ENCODE results near the gene CDCA8. TPM values are rescaled to one million over a fixed set of nuclear protein-coding genes. Genes with fewer than 3 reads are reported as not detected.

CDCA8 gene
- total RNA-seq, 1 donor from 2014 or later, result 13.5 TPM

GRCh38 chr1:37657620-37658412, 34.5 kb upstream of the CDCA8 start:
- peaks cover 5% of the 10 kb centered on the region for H3K4me1 Mint-ChIP-seq
- no peak overlapping the region for H3K4me3 Mint-ChIP-seq
- H3K9me3 Mint-ChIP-seq, result no peaks in the 10 kb centered on the region
- no peaks in the 10 kb centered on the region for H3K36me3 Mint-ChIP-seq
- TF ChIP-seq, protein P1, sequence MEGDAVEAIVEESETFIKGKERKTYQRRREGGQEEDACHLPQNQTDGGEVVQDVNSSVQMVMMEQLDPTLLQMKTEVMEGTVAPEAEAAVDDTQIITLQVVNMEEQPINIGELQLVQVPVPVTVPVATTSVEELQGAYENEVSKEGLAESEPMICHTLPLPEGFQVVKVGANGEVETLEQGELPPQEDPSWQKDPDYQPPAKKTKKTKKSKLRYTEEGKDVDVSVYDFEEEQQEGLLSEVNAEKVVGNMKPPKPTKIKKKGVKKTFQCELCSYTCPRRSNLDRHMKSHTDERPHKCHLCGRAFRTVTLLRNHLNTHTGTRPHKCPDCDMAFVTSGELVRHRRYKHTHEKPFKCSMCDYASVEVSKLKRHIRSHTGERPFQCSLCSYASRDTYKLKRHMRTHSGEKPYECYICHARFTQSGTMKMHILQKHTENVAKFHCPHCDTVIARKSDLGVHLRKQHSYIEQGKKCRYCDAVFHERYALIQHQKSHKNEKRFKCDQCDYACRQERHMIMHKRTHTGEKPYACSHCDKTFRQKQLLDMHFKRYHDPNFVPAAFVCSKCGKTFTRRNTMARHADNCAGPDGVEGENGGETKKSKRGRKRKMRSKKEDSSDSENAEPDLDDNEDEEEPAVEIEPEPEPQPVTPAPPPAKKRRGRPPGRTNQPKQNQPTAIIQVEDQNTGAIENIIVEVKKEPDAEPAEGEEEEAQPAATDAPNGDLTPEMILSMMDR (IDR thresholded peaks at IDR 0.05; ENCODE audit: unreplicated experiment), result no peak
- no peak for DNase-seq (ENCODE audit: low spot score in 2 of 2, unreplicated experiment in 2 of 2)
- no peak overlapping the region for H3K27ac Mint-ChIP-seq
- H3K27me3 Mint-ChIP-seq (ENCODE audit: low read depth), result peaks cover 38% of the 10 kb centered on the region

- Mint-ChIP-seq H3K27me3 (ENCODE audit: low read depth) (peaks cover 37% of the 10 kb centered on the region), H3K36me3 (no peaks in the 10 kb centered on the region), H3K9me3 (no peaks in the 10 kb centered on the region), H3K4me3 (no peak overlapping the region), H3K4me1 (peaks cover 5% of the 10 kb centered on the region), H3K27ac (no peak overlapping the region)
- TF ChIP-seq, protein P1 (IDR thresholded peaks at IDR 0.05; ENCODE audit: unreplicated experiment), result no peak
- DNase-seq (ENCODE audit: low spot score in 2 of 2, unreplicated experiment in 2 of 2), result no peak
These were observed 33.8 kb upstream of the CDCA8 start for GRCh38 chr1:37658486-37658885.

GRCh38 chr1:37660664-37661063, 31.7 kb upstream of the CDCA8 start:
- Mint-ChIP-seq H3K36me3 (no peaks in the 10 kb centered on the region), H3K9me3 (no peaks in the 10 kb centered on the region), H3K4me1 (peaks cover 5% of the 10 kb centered on the region), H3K27ac (no peak overlapping the region), H3K27me3 (ENCODE audit: low read depth) (peaks cover 35% of the 10 kb centered on the region), H3K4me3 (no peak overlapping the region)
- DNase-seq (ENCODE audit: low spot score in 2 of 2, unreplicated experiment in 2 of 2), result no peak
- TF ChIP-seq, protein P1 (IDR thresholded peaks at IDR 0.05; ENCODE audit: unreplicated experiment), result no peak

- H3K9me3 Mint-ChIP-seq, result no peaks in the 10 kb centered on the region
- peaks cover 29% of the 10 kb centered on the region for H3K27me3 Mint-ChIP-seq (ENCODE audit: low read depth)
- peaks cover 5% of the 10 kb centered on the region for H3K4me1 Mint-ChIP-seq
- TF ChIP-seq, protein P1 (IDR thresholded peaks at IDR 0.05; ENCODE audit: unreplicated experiment), result no peak
- no peak overlapping the region for H3K27ac Mint-ChIP-seq
- H3K4me3 Mint-ChIP-seq, result no peak overlapping the region
- no peak for DNase-seq (ENCODE audit: low spot score in 2 of 2, unreplicated experiment in 2 of 2)
- no peaks in the 10 kb centered on the region for H3K36me3 Mint-ChIP-seq
These were observed 30.9 kb upstream of the CDCA8 start for GRCh38 chr1:37661401-37661800.

GRCh38 chr1:37662031-37662755, 30.1 kb upstream of the CDCA8 start:
- peaks cover 5% of the 10 kb centered on the region for H3K4me1 Mint-ChIP-seq

More at GRCh38 chr1:37662031-37662755, 30.1 kb upstream of the CDCA8 start:
- H3K27me3 Mint-ChIP-seq (ENCODE audit: low read depth), result peaks cover 30% of the 10 kb centered on the region
- no peak for DNase-seq (ENCODE audit: low spot score in 2 of 2, unreplicated experiment in 2 of 2)
- no peaks in the 10 kb centered on the region for H3K9me3 Mint-ChIP-seq
- TF ChIP-seq, protein P1 (IDR thresholded peaks at IDR 0.05; ENCODE audit: unreplicated experiment), result no peak
- H3K27ac Mint-ChIP-seq, result no peak overlapping the region
- no peaks in the 10 kb centered on the region for H3K36me3 Mint-ChIP-seq
- no peak overlapping the region for H3K4me3 Mint-ChIP-seq

Measured in mesothelial cell of epicardium (in vitro differentiated cells).